Ecto neural progenitor cell (in vitro differentiated cells): ENCODE measurements around the gene SYT1.
A peak's percentile ranks its signal among the peaks of the same experiment; 100 is the strongest.
"Not testable (repeated sequence)": the region's sequence is repeated elsewhere in the genome, so short reads cannot be mapped to it uniquely, and the experiment has no call there.

ENCODE experiments used
- DNase-seq: peaks from one replicate; pipeline ENCODE4 v3.0.0-alpha.2; 2018; ENCODE audit warnings: low spot score

SYT1 gene

GRCh38 chr12:78864403-78864869 lies at the start of gene SYT1:
SYT1 (plus strand) TSS chr12:78864774.
- peak; percentile 95 for DNase-seq

DNA sequence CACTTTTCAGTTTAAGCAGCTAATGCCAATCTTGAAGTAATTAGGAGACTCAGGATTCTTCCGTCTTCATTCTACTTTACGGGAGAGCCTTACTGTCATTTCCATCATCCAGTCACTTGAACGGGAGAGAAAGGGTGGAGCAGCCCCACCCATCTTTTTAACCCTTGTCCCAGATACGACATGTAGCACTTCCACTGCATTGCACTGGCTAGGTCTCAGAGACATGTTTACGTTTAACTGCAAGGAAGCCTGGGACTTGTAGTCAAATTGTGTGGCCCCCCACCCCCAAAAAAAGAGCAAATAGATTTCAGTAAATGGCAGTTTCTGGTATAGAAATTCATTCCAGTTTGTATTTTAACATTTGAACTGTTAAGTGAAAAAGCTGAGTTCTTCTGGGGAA lies 46.1 kb upstream of the SYT1 start:
- DNase-seq: no peak

- DNase-seq: no peak
Measured at GRCh38 chr12:78820946-78821345, 43.6 kb upstream of the SYT1 start.

DNA sequence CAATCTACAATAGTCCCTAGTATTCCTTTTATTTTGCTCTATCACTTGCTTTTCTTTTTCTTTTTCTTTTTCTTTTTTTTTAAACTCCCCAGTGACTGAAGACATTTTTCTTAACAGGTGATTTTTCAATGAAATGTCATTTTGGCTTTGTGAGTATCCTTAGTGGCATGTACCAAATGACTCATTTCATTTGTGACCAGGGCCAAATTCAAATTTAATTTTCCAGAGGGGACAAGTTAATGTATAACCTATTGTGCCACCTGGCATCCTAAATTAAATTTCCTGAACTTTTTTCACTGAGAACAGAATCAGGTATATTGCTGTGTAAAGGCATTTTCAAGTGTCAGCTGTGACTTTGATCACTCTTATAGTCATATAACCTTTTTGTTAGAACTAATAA lies 39.7 kb upstream of the SYT1 start:
- no peak for DNase-seq

GRCh38 chr12:78829690-78830089 lies 34.9 kb upstream of the SYT1 start:
- DNase-seq: no peak

- DNase-seq: no peak
Measured at GRCh38 chr12:78835493-78835892, 29.1 kb upstream of the SYT1 start.

GRCh38 chr12:78840518-78841019 lies 24.0 kb upstream of the SYT1 start:
- DNase-seq: not testable (repeated sequence)

DNA sequence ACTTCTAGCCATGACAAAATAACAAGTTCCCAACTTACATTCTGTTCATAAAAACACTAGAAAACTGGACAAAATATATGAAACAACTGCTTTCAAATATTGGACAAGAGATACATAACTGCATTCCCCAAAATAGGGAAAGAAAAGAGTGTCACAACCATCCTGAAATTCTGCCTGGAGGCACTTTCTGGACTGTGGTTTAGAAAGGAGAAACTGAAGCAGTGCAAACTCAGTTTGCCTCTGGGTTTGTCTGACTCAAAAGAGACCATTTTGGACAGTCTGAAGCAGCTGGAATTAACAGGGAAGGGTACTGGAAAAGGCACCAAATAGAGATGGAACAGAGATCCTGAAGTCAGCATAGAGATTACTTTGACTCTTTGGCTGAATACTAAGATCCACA lies 11.3 kb upstream of the SYT1 start:
- no peak for DNase-seq

- peak; percentile 84 for DNase-seq
Measured at GRCh38 chr12:78863482-78864402, 832 bp upstream of the SYT1 start.

- no peak for DNase-seq
Measured at GRCh38 chr12:78864870-78865463, 393 bp downstream of the SYT1 start.

DNA sequence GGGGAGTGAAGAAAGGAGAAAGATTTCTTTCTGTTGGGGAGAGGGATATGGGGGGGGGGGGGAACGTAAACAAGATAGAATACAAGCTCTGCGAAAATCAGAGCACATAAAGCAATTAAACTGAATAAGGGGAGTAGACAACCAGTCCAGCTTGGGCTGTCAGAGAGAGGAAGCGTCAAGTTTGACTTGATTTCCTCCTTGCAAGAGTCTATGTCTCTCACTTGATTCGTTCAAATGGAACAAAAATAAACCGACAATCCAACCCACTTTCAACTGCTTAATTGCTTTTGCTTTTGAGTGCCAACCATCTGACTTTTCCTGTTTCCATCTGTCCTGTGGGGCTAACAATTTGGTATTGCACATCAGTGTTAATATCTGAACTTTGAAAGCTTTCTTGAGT lies 942 bp downstream of the SYT1 start:
- no peak for DNase-seq

DNA sequence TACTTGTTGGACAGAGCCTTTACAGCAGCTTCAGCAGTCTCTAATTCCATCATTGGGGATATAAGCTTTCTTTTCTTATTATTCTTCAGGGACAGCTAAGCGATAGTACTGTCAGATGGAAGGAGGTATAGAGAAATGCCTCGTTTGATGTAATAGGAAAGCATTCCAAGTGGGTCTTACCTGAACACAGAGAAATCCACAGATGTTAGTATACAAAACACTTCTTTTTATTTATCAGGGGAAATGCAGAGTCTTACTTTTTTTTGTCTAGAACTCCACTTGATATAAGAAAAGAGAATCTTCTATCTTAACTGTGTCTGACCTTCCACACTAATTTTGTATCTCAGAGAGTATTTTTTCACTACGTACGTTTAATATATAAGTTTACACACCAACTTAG lies 1.9 kb downstream of the SYT1 start:
- no peak for DNase-seq

- DNase-seq: no peak
Measured at GRCh38 chr12:78870539-78870938, 6.0 kb downstream of the SYT1 start.

GRCh38 chr12:78871566-78871965 lies 7.0 kb downstream of the SYT1 start:
- DNase-seq: no peak

DNA sequence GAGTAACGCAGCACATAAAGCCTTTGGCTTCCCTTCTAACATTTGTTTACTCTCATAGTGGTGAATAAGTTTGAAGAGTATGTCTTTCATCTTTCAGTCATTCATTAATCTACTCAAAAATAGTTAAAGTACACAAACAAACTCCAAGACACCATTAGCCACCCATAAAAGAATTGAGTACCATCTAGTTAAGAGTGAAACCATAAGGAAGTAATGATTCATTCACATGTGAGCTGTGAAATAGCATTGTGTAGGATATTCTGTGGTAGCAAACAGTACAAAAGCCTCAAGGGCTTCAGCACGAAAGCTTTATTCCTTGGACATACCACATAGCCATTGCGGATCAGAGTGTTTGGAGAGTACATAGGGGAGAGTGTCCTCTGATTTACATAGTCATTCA lies 13.9 kb downstream of the SYT1 start:
- DNase-seq: no peak

DNA sequence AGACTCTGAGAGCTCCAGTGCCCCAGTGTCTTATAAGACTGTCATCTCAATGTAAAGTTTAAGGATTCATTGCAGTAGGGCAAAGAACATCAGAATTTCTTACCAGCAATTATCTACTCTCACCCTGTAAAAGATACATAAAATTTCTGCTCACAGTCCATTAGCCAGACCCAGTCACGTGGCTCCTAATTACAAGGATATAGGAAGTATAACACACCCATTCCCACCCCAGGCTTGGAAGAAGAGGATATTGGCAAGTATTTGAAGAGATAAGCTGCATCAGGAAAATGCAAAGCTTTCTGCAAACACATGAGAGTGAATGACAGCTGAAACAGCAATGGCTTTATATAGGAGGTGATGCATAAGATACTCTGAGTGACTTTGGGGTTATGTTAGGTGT lies 14.3 kb downstream of the SYT1 start:
- no peak for DNase-seq

- no peak for DNase-seq
Measured at GRCh38 chr12:78880078-78880477, 15.5 kb downstream of the SYT1 start.

DNA sequence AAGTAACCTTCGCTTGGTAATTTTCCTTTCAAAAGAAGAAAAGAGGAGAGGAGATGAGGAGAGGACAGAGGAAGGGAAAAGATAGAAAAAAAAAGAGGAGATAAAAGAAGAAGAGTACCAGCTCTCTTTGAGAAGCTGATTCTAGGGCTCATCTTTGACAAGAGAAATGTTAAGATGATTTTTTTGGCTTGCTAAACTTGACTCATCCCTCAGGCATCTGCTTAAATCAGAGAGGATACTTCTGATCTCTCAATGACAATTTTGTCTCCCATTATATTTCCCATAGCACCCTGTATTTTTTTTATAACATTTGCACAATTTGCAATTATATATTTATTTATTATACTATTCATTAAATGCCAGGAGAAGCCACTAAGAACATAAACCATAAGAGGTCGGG lies 17.1 kb downstream of the SYT1 start:
- no peak for DNase-seq

- no peak for DNase-seq
Measured at GRCh38 chr12:78885466-78885865, 20.9 kb downstream of the SYT1 start.

DNA sequence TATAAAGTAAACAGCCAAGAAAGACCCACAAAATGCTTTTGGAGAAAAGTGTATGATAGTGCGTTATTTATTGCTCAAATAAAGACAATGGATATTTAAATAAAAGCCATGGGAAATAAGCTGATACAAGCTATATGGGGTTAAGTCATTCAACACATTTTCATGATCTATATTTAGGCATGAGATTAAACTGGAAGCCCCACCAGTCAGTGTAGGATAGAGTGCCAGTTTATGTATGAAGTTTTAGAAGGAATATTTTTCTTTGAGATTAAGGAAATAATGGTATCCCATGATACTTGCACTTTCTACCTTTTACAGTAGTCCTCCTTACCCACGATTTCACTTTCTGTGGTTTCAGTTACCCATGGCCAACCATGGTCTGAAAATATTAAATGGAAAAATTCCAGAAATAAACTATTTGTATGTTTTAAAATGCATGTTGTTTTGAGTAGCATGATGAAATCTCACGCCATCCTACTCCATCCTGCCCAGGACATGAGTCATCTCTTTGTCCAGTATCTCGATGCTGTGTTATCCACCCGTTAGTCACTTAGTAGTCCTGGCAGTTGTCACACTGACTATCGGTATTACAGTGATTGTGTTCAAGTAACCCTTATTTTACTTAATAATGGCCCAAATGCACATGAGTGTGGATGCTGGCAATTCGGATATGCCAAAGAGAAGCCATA lies 22.3 kb downstream of the SYT1 start:
- no peak for DNase-seq

GRCh38 chr12:78887444-78887843 lies 22.9 kb downstream of the SYT1 start:
- no peak for DNase-seq

- no peak for DNase-seq
Measured at GRCh38 chr12:78888568-78888967, 24.0 kb downstream of the SYT1 start.
